CD14-positive monocyte (primary cell): ENCODE measurements around the gene MRTFA. TPM values are rescaled to one million over a fixed set of nuclear protein-coding genes. Genes with fewer than 3 reads are reported as not detected.
A peak's percentile ranks its signal among the peaks of the same experiment; 100 is the strongest.

Experiments used
- DNase-seq, 3 donors: peaks; one replicate each; pipeline ENCODE4 v3.0.0-alpha.2; 2011 to 2022
- H2AFZ ChIP-seq: 2 replicates; pipeline ENCODE4 v1.6.0; 2012; ENCODE audit warnings: mild to moderate bottlenecking, low read depth, low read length, inconsistent platforms; ENCODE audit not compliant: insufficient read depth, poor library complexity, severe bottlenecking
- H3K27ac ChIP-seq, 2 donors: 1 replicate in 1 of 2; 2 replicates in 1 of 2; pipeline ENCODE4 v1.5.1; 2012 to 2013; ENCODE audit warnings: low read length in 2 of 2, control low read depth in 1 of 2, inconsistent platforms in 1 of 2, low read depth in 1 of 2, mild to moderate bottlenecking in 1 of 2
- H3K27me3 ChIP-seq, 2 donors: one replicate each; pipeline versions ENCODE4 v1.6.0 to v1.6.1; 2011 to 2013; ENCODE audit warnings: low read length in 2 of 2; ENCODE audit not compliant: control insufficient read depth in 2 of 2, insufficient read depth in 2 of 2
- H3K36me3 ChIP-seq, 2 donors: replicated peaks in 1 of 2; 1 replicate in 1 of 2; 2 replicates in 1 of 2; pipeline versions ENCODE4 v1.5.1 to v1.6.1; 2012 to 2013; ENCODE audit warnings: low read length in 2 of 2, control low read depth in 1 of 2, inconsistent platforms in 1 of 2, mild to moderate bottlenecking in 1 of 2; ENCODE audit not compliant: insufficient read depth in 2 of 2, control insufficient read depth in 1 of 2
- H3K4me1 ChIP-seq, 2 donors: 1 replicate in 1 of 2; 2 replicates in 1 of 2; pipeline versions ENCODE4 v1.5.1 to v1.6.1; 2012 to 2013; ENCODE audit warnings: low read length in 2 of 2, control low read depth in 1 of 2, inconsistent platforms in 1 of 2, mild to moderate bottlenecking in 1 of 2, moderate library complexity in 1 of 2; ENCODE audit not compliant: insufficient read depth in 2 of 2, control insufficient read depth in 1 of 2
- H3K4me2 ChIP-seq: replicated peaks from 2 replicates; pipeline ENCODE3; 2012; ENCODE audit warnings: low read length, moderate library complexity, mild to moderate bottlenecking; ENCODE audit not compliant: poor library complexity, severe bottlenecking; ENCODE audit errors: extremely low read depth
- H3K4me3 ChIP-seq, 3 experiments: fragments of 200-600 bp in 1 of 3; sonication (generic) in 1 of 3; replicated peaks in 1 of 3; 1 replicate in 2 of 3; 2 replicates in 1 of 3; pipeline ENCODE4 v1.5.1; 2011 to 2013; ENCODE audit warnings: low read length in 3 of 3, mild to moderate bottlenecking in 3 of 3, control low read depth in 2 of 3, low read depth in 2 of 3, inconsistent platforms in 1 of 3, moderate library complexity in 1 of 3
- H3K79me2 ChIP-seq: 2 replicates; pipeline ENCODE4 v1.6.0; 2012; ENCODE audit warnings: mild to moderate bottlenecking, control low read depth, inconsistent platforms, low read length, moderate library complexity; ENCODE audit not compliant: insufficient read depth
- H3K9ac ChIP-seq: 2 replicates; pipeline ENCODE4 v1.6.0; 2017; ENCODE audit warnings: low read length, mild to moderate bottlenecking; ENCODE audit not compliant: insufficient read depth, poor library complexity, severe bottlenecking
- H3K9me3 ChIP-seq, 2 donors: replicated peaks in 1 of 2; 1 replicate in 1 of 2; 2 replicates in 1 of 2; pipeline versions ENCODE4 v1.5.1 to v1.6.1; 2012 to 2013; ENCODE audit warnings: low read length in 2 of 2, control low read depth in 1 of 2; ENCODE audit not compliant: control insufficient read depth in 1 of 2, insufficient read depth in 1 of 2
- H4K20me1 ChIP-seq: 2 replicates; pipeline ENCODE4 v1.6.0; 2012; ENCODE audit warnings: mild to moderate bottlenecking, low read length, control low read depth, moderate library complexity; ENCODE audit not compliant: insufficient read depth
- H3K27ac Mint-ChIP-seq, 7 donors: one replicate each; pipeline ENCODE4 v1.8.0; 2020; ENCODE audit warnings: mild to moderate bottlenecking in 7 of 7, mixed read lengths in 7 of 7, moderate library complexity in 6 of 7, inconsistent platforms in 2 of 7
- H3K27me3 Mint-ChIP-seq, 3 donors: one replicate each; pipeline ENCODE4 v1.8.0; 2021 to 2022; ENCODE audit warnings: low read depth in 3 of 3, mild to moderate bottlenecking in 3 of 3, mixed read lengths in 3 of 3, moderate library complexity in 3 of 3, inconsistent platforms in 1 of 3
- H3K36me3 Mint-ChIP-seq, 2 donors: one replicate each; pipeline ENCODE4 v1.8.0; 2020; ENCODE audit warnings: mixed read lengths in 2 of 2, inconsistent platforms in 1 of 2, mild to moderate bottlenecking in 1 of 2
- H3K4me1 Mint-ChIP-seq: one replicate; pipeline ENCODE4 v1.8.0; 2020; ENCODE audit warnings: mild to moderate bottlenecking, mixed read lengths
- H3K4me3 Mint-ChIP-seq, 2 donors: one replicate each; pipeline ENCODE4 v1.8.0; 2020; ENCODE audit warnings: mild to moderate bottlenecking in 2 of 2, mixed read lengths in 2 of 2, moderate library complexity in 1 of 2
- H3K9me3 Mint-ChIP-seq, 7 donors: one replicate each; pipeline ENCODE4 v1.8.0; 2020 to 2022; ENCODE audit warnings: mixed read lengths in 7 of 7, mild to moderate bottlenecking in 6 of 7, moderate library complexity in 6 of 7, inconsistent platforms in 2 of 7
- CTCF ChIP-seq: fragments of 200-600 bp; IDR thresholded peaks from one replicate; pipeline ENCODE4 v1.8.0; 2022; ENCODE audit warnings: antibody characterized with exemption, mild to moderate bottlenecking
- WGBS: methylation state at CpG from one replicate; pipeline ENCODE4 v1.1.5; 2013; ENCODE audit warnings: missing lambda C conversion rate; ENCODE audit not compliant: insufficient coverage; 5-methylcytosine and 5-hydroxymethylcytosine counted together
- intact Hi-C, 2 donors: fragments of 100-400 bp; cut with micrococcal nuclease; formaldehyde crosslinking; loops; one replicate each; pipeline versions ENCODE4 v1.15.0 to v1.15.1; 2023
- polyA plus RNA-seq, 3 donors: library from polyadenylated mRNA; depleted of rRNA in 1 of 3; unstranded in 2 of 3; stranded (reverse) in 1 of 3; fragments of 300-500 nt in 2 of 3; fragments of >200 nt in 1 of 3; fragmentation: Illumina TruSeq in 2 of 3; gene quantifications; 1 replicate in 2 of 3; 2 replicates in 1 of 3; pipeline ENCODE4 v1.2.3, GENCODE V29; 2012 to 2021

The MRTFA gene
- polyA plus RNA-seq, 3 donors, result 14.1 to 33.8 (median 18.9) TPM

GRCh38 chr22:40535642-40536041 is 100.9 kb downstream of the MRTFA start:
- Histone ChIP-seq H3K27ac (peak overlapping the region in 1 of 2 donors; percentile 34), H3K4me1 (peaks cover 38% of the 10 kb centered on the region in 2 donors), H3K36me3 (no peaks in the 10 kb centered on the region), H3K4me3 (no peak overlapping the region), H2AFZ (no peak overlapping the region), H3K4me2 (no peak overlapping the region), H3K27me3 (no peaks in the 10 kb centered on the region), H3K9ac (no peak overlapping the region), H4K20me1 (peaks cover 43% of the 10 kb centered on the region), H3K79me2 (peaks cover 39% of the 10 kb centered on the region), H3K9me3 (no peaks in the 10 kb centered on the region)
- no peak for TF ChIP-seq CTCF
- intact Hi-C loops, result no loop called here
- H3K4me1 Mint-ChIP-seq, result peaks cover 39% of the 10 kb centered on the region
- H3K27me3 Mint-ChIP-seq, result no peaks in the 10 kb centered on the region
- no peak overlapping the region for H3K4me3 Mint-ChIP-seq
- no peaks in the 10 kb centered on the region for H3K9me3 Mint-ChIP-seq
- DNase-seq, result no peak
- WGBS, result no CpG with 5 or more reads among the region's 2 CpGs
- peak overlapping the region; percentile 66 to 87 (median 82) for H3K27ac Mint-ChIP-seq
- peaks cover 12% of the 10 kb centered on the region in 2 donors for H3K36me3 Mint-ChIP-seq

- H3K4me3 ChIP-seq, result peak overlapping the region in 1 of 3 experiments; percentile 44
- 0% methylated on average over 1 of the region's 2 CpGs for WGBS
- no peak overlapping the region for H2AFZ ChIP-seq
- H3K4me1 Mint-ChIP-seq, result peaks cover 39% of the 10 kb centered on the region
- DNase-seq, result no peak
- no peaks in the 10 kb centered on the region for H3K27me3 ChIP-seq
- peaks cover 13 to 15% of the 10 kb centered on the region in 2 donors for H3K36me3 Mint-ChIP-seq
- H3K4me3 Mint-ChIP-seq, result no peak overlapping the region
- H3K27ac ChIP-seq, result peak overlapping the region in 1 of 2 donors; percentile 55
- H4K20me1 ChIP-seq, result peaks cover 40% of the 10 kb centered on the region
- no peak for TF ChIP-seq CTCF
- H3K9me3 Mint-ChIP-seq, result no peaks in the 10 kb centered on the region
- intact Hi-C loops, result no loop called here
- H3K4me1 ChIP-seq, result peaks cover 38% of the 10 kb centered on the region in 2 donors
- H3K4me2 ChIP-seq, result peak overlapping the region; percentile 25
- H3K79me2 ChIP-seq, result peaks cover 37% of the 10 kb centered on the region
- H3K27me3 Mint-ChIP-seq, result no peaks in the 10 kb centered on the region
- peak overlapping the region; percentile 71 to 87 (median 82) for H3K27ac Mint-ChIP-seq
- H3K36me3 ChIP-seq, result no peaks in the 10 kb centered on the region
- H3K9me3 ChIP-seq, result no peaks in the 10 kb centered on the region
- H3K9ac ChIP-seq, result no peak overlapping the region
These were observed 101.4 kb downstream of the MRTFA start for GRCh38 chr22:40535189-40535512.
